Measurements from ENCODE around the gene SINHCAF.
"Not testable (repeated sequence)": the region's sequence is repeated elsewhere in the genome, so short reads cannot be mapped to it uniquely, and the experiment has no call there.

The SINHCAF gene

GRCh38 chr12:31306866-31307265 lies 19.1 kb downstream of the SINHCAF start:
- no peak for DNase-seq

GRCh38 chr12:31303466-31303865 lies 22.5 kb downstream of the SINHCAF start:
- DNase-seq = no peak

- DNase-seq = no peak
Measured at GRCh38 chr12:31301311-31301710, 24.6 kb downstream of the SINHCAF start.

GRCh38 chr12:31300783-31301182 lies 25.2 kb downstream of the SINHCAF start:
- no peak for DNase-seq

GRCh38 chr12:31300341-31300740 lies 25.6 kb downstream of the SINHCAF start:
- DNase-seq = no peak

GRCh38 chr12:31298922-31299321 lies 27.0 kb downstream of the SINHCAF start:
- no peak for DNase-seq

GRCh38 chr12:31298515-31298910 lies 27.4 kb downstream of the SINHCAF start:
- no peak for DNase-seq

GRCh38 chr12:31297572-31298514 lies 28.1 kb downstream of the SINHCAF start:
- no peak for DNase-seq

- no peak for DNase-seq
Measured at GRCh38 chr12:31289441-31289840, 36.5 kb downstream of the SINHCAF start.

GRCh38 chr12:31288381-31288780 lies 37.6 kb downstream of the SINHCAF start:
- DNase-seq = no peak

- no peak for DNase-seq
Measured at GRCh38 chr12:31280183-31280582, 45.8 kb downstream of the SINHCAF start.

- DNase-seq = no peak
Measured at GRCh38 chr12:31279390-31279924, 46.5 kb downstream of the SINHCAF start.

- DNase-seq = no peak
Measured at GRCh38 chr12:31278832-31279231, 47.1 kb downstream of the SINHCAF start.

GRCh38 chr12:31278424-31278823 lies 47.5 kb downstream of the SINHCAF start:
- DNase-seq = no peak

GRCh38 chr12:31277081-31277480 lies 48.9 kb downstream of the SINHCAF start:
- no peak for DNase-seq

GRCh38 chr12:31275491-31275890 lies 50.5 kb downstream of the SINHCAF start:
- no peak for DNase-seq

- DNase-seq = no peak
Measured at GRCh38 chr12:31274520-31275300, 51.2 kb downstream of the SINHCAF start.

- DNase-seq = not testable (repeated sequence)
Measured at GRCh38 chr12:31273794-31274193, 52.2 kb downstream of the SINHCAF start.

GRCh38 chr12:31272607-31273225 lies 53.2 kb downstream of the SINHCAF start:
- DNase-seq = no peak

- no peak for DNase-seq
Measured at GRCh38 chr12:31267966-31268365, 58.0 kb downstream of the SINHCAF start.

- no peak for DNase-seq
Measured at GRCh38 chr12:31265722-31266121, 60.2 kb downstream of the SINHCAF start.

GRCh38 chr12:31263661-31264060 lies 62.3 kb downstream of the SINHCAF start:
- no peak for DNase-seq

GRCh38 chr12:31261744-31262143 lies 64.2 kb downstream of the SINHCAF start:
- no peak for DNase-seq

Measured in NCI-H2171 treated with DMSO at 0.1 percent for 48 hours (cell line).